Fibroblast of the conjunctiva (primary cell): ENCODE measurements around the gene TRAF7.

Source experiments
- DNase-seq: peaks from one replicate; pipeline ENCODE4 v3.0.0-alpha.2; 2010; ENCODE audit warnings: low read depth

TRAF7 gene

GRCh38 chr16:2165861-2166260, 10.3 kb downstream of the TRAF7 start:
- DNase-seq, result no peak

- no peak for DNase-seq
Measured at GRCh38 chr16:2166263-2167067, 10.9 kb downstream of the TRAF7 start.

GRCh38 chr16:2167068-2167638, 11.6 kb downstream of the TRAF7 start:
- no peak for DNase-seq

- no peak for DNase-seq
Measured at GRCh38 chr16:2170080-2170479, 14.5 kb downstream of the TRAF7 start.

- DNase-seq, result no peak
Measured at GRCh38 chr16:2170587-2171435, 15.2 kb downstream of the TRAF7 start.

GRCh38 chr16:2171601-2172178, 16.1 kb downstream of the TRAF7 start:
- DNase-seq, result no peak

- no peak for DNase-seq
Measured at GRCh38 chr16:2172688-2173335, 17.2 kb downstream of the TRAF7 start.

- DNase-seq, result no peak
Measured at GRCh38 chr16:2173366-2173765, 17.8 kb downstream of the TRAF7 start.

GRCh38 chr16:2173916-2174315, 18.3 kb downstream of the TRAF7 start:
- DNase-seq, result no peak

- DNase-seq, result no peak
Measured at GRCh38 chr16:2174396-2175131, 19.0 kb downstream of the TRAF7 start.

GRCh38 chr16:2175454-2175853, 19.9 kb downstream of the TRAF7 start:
- no peak for DNase-seq

- no peak for DNase-seq
Measured at GRCh38 chr16:2176047-2176446, 20.5 kb downstream of the TRAF7 start.

GRCh38 chr16:2177101-2177500, 21.5 kb downstream of the TRAF7 start:
- no peak for DNase-seq

GRCh38 chr16:2177561-2177960, 22.0 kb downstream of the TRAF7 start:
- no peak for DNase-seq

GRCh38 chr16:2178321-2179106, 22.9 kb downstream of the TRAF7 start:
- DNase-seq, result no peak

- no peak for DNase-seq
Measured at GRCh38 chr16:2179107-2179501, 23.5 kb downstream of the TRAF7 start.

GRCh38 chr16:2179576-2179975, 24.0 kb downstream of the TRAF7 start:
- no peak for DNase-seq

GRCh38 chr16:2180461-2180860, 24.9 kb downstream of the TRAF7 start:
- no peak for DNase-seq

- DNase-seq, result no peak
Measured at GRCh38 chr16:2180962-2181923, 25.7 kb downstream of the TRAF7 start.
